ENCODE measurements around the gene SCFD2.

SCFD2 gene

GRCh38 chr4:53050361-53050774 lies 315.5 kb downstream of the SCFD2 start:
- H3K36me3 ChIP-seq (ENCODE audit: control insufficient read depth, insufficient read depth, low read length) = no peaks in the 10 kb centered on the region

GRCh38 chr4:53049528-53049927 lies 316.3 kb downstream of the SCFD2 start:
- DNase-seq (ENCODE audit: extremely low read depth, insufficient read length) = no peak
- no peak for TF ChIP-seq CTCF (IDR thresholded peaks at IDR 0.05; ENCODE audit: insufficient read depth, low read length, poor library complexity, severe bottlenecking)
- no peaks in the 10 kb centered on the region for H3K27me3 ChIP-seq (replicated peaks; ENCODE audit: control insufficient read depth, insufficient read depth, low read length)
- H3K4me3 ChIP-seq (replicated peaks; ENCODE audit: low read depth, low read length) = no peak overlapping the region
- no peaks in the 10 kb centered on the region for H3K36me3 ChIP-seq (ENCODE audit: control insufficient read depth, insufficient read depth, low read length)

More at GRCh38 chr4:53050361-53050774, 315.5 kb downstream of the SCFD2 start:
- Histone ChIP-seq H3K27me3 (replicated peaks; ENCODE audit: control insufficient read depth, insufficient read depth, low read length) (no peaks in the 10 kb centered on the region), H3K4me3 (replicated peaks; ENCODE audit: low read depth, low read length) (no peak overlapping the region)
- no peak for TF ChIP-seq CTCF (IDR thresholded peaks at IDR 0.05; ENCODE audit: insufficient read depth, low read length, poor library complexity, severe bottlenecking)
- DNase-seq (ENCODE audit: extremely low read depth, insufficient read length) = no peak

GRCh38 chr4:53044651-53044960 lies 321.3 kb downstream of the SCFD2 start:
- H3K27me3 ChIP-seq (replicated peaks; ENCODE audit: control insufficient read depth, insufficient read depth, low read length) = no peaks in the 10 kb centered on the region
- H3K36me3 ChIP-seq (ENCODE audit: control insufficient read depth, insufficient read depth, low read length) = no peaks in the 10 kb centered on the region
- TF ChIP-seq CTCF (IDR thresholded peaks at IDR 0.05; ENCODE audit: insufficient read depth, low read length, poor library complexity, severe bottlenecking) = no peak
- no peak overlapping the region for H3K4me3 ChIP-seq (replicated peaks; ENCODE audit: low read depth, low read length)
- DNase-seq (ENCODE audit: extremely low read depth, insufficient read length) = no peak

- Histone ChIP-seq H3K4me3 (replicated peaks; ENCODE audit: low read depth, low read length) (no peak overlapping the region), H3K27me3 (replicated peaks; ENCODE audit: control insufficient read depth, insufficient read depth, low read length) (no peaks in the 10 kb centered on the region), H3K36me3 (ENCODE audit: control insufficient read depth, insufficient read depth, low read length) (no peaks in the 10 kb centered on the region)
- TF ChIP-seq CTCF (IDR thresholded peaks at IDR 0.05; ENCODE audit: insufficient read depth, low read length, poor library complexity, severe bottlenecking) = no peak
- DNase-seq (ENCODE audit: extremely low read depth, insufficient read length) = no peak
Measured at GRCh38 chr4:53043891-53044650, 321.8 kb downstream of the SCFD2 start.

GRCh38 chr4:53043055-53043454 lies 322.8 kb downstream of the SCFD2 start:
- H3K4me3 ChIP-seq (replicated peaks; ENCODE audit: low read depth, low read length) = no peak overlapping the region
- no peaks in the 10 kb centered on the region for H3K27me3 ChIP-seq (replicated peaks; ENCODE audit: control insufficient read depth, insufficient read depth, low read length)
- no peak for TF ChIP-seq CTCF (IDR thresholded peaks at IDR 0.05; ENCODE audit: insufficient read depth, low read length, poor library complexity, severe bottlenecking)
- no peak for DNase-seq (ENCODE audit: extremely low read depth, insufficient read length)
- H3K36me3 ChIP-seq (ENCODE audit: control insufficient read depth, insufficient read depth, low read length) = no peaks in the 10 kb centered on the region

- Histone ChIP-seq H3K4me3 (replicated peaks; ENCODE audit: low read depth, low read length) (no peak overlapping the region), H3K27me3 (replicated peaks; ENCODE audit: control insufficient read depth, insufficient read depth, low read length) (no peaks in the 10 kb centered on the region), H3K36me3 (ENCODE audit: control insufficient read depth, insufficient read depth, low read length) (no peaks in the 10 kb centered on the region)
- no peak for DNase-seq (ENCODE audit: extremely low read depth, insufficient read length)
- no peak for TF ChIP-seq CTCF (IDR thresholded peaks at IDR 0.05; ENCODE audit: insufficient read depth, low read length, poor library complexity, severe bottlenecking)
Measured at GRCh38 chr4:53040851-53041250, 325.0 kb downstream of the SCFD2 start.
